ENCODE measurements around the gene SLC6A2.
"Not testable (repeated sequence)": the region's sequence is repeated elsewhere in the genome, so short reads cannot be mapped to it uniquely, and the experiment has no call there.

SLC6A2 gene

DNA sequence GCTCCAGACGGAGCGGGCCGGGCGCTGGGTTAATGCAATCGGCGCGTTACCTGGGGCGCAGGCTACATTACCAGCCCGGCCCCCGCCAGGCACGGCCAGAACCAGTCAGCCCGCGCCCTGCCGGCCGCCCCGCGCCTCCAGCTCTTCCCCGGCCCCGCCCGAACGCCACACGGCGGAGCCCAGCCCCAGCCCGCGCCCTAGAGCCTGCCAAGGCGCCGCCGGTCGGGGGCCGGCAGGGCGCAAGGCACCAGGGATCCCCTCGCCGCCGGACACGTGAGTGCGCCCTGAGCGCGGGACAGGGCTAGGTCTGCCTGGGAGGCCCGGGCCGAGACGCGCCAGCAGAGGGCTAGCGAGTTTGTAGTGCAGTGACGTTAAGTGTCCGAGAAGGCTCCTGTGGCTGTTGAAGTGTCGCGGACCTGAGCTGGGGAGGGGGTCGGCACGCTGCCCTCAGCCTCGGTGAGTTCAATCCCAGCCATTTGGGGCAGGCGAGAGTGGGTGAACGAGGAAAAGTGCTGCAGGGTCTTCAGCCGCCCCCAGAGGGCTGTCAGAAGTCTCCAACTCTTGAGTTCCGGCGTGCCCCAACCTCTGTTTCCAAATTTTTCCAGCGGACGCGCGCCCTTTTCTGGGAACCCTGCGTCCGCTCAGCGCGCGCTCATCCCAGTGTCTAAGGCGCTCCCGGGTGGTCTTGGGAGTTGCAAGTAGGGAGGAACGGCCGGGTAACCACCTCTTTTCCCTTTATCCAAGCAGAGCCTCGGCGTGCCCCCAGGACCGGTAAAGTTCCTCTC lies at the start of gene SLC6A2:
SLC6A2 (plus strand) TSS at position 92 of the 785 bp plus-strand sequence. CDS start 707 bp downstream, outside the sequence.
- no peak for DNase-seq (ENCODE audit: low read depth, low spot score)

DNA sequence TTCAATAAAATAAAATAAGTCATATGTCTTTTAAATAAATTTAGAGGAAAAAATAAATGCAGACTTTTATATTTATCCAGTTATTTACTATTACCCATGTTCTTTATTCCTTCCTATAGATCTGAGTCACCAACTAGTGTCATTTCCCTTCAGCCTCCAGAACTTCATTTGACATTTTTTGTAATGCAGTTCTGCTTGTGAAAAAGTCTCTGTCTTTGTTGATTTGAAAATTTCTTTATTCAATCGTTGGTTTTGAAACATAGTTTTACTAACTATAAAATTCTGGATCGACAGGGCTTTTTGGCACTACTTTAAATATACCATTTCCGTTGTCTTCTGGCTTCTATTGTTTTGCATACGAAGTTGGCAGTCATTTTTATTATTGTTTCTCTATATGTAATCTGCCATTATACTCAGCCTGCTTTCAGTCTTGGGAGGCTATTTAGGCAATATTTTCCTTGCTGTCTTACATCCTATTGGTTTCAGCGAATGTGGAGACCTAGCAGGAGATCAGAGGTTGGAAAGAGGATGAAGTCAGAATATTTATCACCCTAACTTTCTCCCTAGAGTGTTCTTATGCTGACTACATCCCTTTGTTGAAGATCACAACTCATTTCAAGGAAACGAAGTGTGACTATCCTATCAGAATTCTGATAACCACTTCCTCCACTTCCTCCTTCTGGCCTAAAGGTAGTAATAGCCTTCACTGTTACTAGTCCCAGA lies 42.0 kb upstream of the SLC6A2 start:
- no peak for DNase-seq (ENCODE audit: low read depth, low spot score)

DNA sequence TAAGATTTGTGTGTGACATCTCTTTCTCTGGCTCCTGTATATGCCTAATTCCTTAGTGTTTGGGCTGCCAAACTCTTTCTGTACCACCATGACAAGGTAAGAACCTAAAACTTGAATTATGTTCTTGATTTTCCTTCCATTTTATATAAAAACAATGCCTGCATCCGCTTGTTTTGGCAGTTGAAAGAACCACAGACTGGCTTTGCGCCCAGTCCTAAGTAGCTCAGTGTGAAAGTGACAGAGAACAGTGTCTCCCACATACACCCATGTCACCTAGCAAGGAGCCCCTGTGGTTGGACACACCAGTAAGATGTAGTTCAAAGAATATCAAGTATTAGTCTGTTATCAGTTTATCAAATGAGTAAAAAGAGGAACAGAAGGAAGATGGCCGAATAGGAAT lies 40.7 kb upstream of the SLC6A2 start:
- DNase-seq (ENCODE audit: low read depth, low spot score): no peak

DNA sequence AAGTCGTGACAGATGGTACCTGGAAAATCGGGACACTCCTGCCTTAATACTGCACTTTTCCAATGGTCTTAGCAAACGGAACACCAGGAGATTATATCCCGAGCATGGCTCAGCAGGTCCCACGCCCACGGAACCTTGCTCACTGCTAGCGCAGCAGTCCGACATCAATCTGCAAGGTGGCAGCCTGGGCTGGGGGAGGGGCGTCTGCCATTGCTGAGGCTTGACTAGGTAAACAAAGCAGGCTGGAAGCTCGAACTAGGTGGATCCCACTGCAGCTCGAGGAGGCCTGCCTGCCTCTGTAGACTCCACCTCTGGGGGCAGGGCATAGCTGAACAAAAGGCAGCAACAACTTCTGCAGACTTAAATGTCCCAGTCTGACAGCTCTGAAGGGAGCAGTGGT lies 40.1 kb upstream of the SLC6A2 start:
- DNase-seq (ENCODE audit: low read depth, low spot score): not testable (repeated sequence)

DNA sequence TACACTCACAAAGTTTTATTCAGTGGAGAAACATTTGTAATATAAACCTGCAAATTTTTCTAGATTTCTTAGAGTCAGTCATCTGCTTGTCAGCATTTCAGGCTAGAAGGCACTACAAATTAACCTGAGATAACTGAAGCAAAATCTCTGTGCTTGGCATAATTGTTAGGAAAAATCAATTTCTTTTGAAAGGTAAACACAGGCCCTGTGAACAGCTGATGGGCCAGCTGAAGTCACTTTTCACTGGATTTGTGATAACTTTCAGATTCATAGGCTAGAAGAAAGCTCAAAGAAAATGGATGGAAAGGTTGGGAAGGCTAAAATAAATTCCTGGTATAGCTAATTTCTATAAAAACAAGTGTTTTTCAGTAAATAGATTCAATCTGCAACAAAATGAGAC lies 34.0 kb upstream of the SLC6A2 start:
- DNase-seq (ENCODE audit: low read depth, low spot score): no peak

DNA sequence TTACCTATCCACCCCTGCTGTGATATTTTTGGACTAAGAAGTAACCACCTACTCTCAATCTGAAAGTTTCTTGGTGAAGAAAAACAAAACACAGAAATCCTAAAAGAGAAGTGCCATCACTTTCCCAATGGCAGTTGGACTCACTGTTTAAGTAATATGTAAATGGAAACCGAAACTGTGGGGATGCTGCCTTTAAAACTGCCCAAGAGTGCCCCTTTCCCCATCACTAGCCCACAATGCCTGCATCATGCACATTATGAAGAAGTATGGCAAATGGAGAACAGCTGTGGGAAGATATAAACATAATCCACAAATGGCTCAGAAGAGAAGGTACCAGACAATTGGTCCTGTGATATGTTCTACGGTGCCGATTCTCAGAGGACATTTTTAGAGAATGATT lies 33.5 kb upstream of the SLC6A2 start:
- no peak for DNase-seq (ENCODE audit: low read depth, low spot score)

DNA sequence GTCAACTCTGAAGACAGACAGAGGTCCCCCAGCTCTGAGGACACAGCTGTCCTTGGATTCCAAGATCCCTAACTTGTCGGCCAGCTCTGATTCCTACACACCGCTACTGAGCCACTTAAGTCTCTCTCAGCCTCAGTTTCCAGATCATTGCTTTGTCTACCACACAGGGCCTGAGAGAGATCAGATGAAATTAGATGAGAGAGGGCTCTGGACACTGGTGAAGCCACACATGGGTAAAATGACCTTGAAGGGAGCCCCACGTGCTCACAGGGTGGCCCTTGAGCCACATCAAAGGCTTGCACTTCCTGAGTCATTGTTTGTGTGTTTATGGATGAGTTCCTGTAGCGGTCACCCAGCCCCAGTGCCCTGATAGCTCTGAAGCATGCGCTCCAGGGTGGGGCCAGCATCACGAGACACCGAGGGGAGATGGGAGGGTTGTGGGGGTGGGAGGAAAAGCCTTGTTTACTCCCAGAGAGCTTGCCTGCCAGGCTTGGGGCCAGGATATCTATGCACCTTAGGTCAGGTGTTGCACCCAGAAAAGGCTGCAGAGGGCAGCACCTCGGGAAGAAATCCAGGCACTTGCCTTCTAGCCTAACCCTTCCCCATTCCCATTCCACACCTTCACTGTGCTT lies 32.7 kb upstream of the SLC6A2 start:
- DNase-seq (ENCODE audit: low read depth, low spot score): peak; percentile 45

DNA sequence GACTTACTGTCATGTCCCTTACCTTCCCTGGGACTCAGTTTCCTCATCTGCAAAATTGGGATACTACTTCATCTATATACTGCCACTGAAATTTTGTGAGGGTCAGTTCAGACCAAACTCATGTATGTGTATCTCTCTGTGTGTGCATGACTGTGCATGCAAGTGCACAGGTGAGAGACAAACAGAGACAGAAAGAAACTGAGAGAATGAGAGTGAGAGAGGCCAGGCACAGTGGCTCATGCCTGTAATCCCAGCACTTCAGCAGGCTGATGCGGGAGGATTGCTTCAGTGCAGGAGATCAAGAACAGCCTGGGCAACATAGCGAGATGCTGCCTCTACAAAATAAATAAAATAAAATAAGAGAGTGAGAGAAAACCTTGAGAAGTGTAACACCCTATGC lies 32.1 kb upstream of the SLC6A2 start:
- no peak for DNase-seq (ENCODE audit: low read depth, low spot score)

DNA sequence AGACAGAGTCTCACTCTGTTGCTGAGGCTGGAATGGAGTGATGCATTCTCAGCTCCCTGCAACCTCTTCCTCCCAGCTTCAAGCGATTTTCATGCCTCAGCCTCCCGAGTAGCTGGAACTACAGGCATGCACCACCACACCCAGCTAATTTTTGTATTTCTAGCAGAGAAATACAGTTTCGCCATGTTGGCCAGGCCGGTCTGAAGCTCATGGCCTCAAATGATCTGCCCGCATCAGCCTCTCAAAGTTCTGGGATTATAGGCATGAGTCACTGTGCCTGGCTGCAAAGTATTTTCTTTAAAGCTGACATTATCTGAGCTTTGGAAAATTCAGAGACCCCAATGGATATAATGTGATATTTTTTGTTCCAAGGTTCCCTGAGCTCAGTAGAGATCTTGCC lies 31.1 kb upstream of the SLC6A2 start:
- no peak for DNase-seq (ENCODE audit: low read depth, low spot score)

DNA sequence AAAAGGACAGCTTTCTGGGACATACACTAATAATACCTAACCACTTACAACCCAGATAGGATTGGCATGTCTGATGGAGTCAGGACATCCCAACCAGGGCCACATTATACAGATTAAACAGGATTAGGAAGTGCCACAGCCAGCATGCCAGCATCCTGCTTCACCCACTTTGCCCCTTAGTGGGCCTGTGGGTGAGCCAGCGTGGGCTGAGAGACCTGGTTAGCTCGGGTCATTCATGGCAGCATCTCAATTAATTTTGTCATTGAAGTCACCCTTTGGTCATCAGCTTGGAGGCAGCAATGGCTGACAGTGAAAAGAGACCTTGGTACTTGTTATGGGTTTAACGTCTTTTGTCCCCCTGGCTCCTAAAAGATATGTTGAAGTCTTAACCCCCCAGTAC lies 29.9 kb upstream of the SLC6A2 start:
- DNase-seq (ENCODE audit: low read depth, low spot score): no peak

DNA sequence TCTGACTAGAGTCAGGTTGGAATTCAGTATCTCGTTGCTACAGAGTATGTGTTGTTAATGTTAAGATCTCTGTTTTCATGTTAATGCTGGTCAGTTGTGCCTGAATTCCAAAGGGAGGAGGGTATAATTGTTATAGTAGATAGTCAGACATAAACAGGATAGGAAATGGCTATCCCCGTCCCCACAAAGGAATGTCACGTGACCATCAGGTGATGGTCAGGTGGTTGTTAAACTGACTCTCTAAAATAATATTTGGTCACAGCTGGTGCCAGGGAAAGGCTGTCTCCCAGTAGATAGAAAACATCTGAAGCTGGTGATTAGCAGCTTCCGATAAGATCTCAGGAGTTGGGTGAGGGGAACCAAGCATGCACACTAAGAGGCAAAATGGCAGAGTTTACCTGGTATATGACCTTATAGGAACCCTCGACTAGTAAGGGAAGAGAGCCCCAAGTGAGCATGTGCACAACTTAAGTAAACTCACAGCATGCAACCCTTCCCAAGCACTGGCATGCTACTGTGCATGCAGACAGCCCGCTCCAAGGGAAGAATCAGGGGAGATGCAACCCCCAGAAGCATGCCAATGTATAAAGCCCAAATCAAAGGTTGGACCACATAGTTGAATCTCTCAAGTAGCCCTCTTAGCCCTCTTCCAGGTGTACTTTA lies 27.4 kb upstream of the SLC6A2 start:
- DNase-seq (ENCODE audit: low read depth, low spot score): no peak

DNA sequence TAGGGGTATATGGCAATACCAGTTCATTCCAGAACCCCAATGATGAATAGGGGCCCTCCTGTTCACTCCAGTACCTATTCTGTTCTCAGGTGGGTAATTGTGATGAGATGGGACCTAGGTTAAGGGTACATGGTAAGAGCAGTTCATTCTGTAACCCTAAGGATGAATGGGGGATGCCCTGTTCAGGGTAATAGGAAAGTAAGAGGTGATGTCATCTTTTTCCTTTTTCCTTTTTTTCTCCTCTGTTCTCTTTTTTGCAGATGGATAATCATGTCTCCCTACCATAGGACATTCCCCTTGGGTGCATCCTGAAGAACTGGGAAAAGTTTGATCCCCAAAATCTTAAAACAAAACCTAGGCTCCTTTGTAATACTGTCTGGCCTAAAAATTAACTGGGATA lies 25.0 kb upstream of the SLC6A2 start:
- no peak for DNase-seq (ENCODE audit: low read depth, low spot score)

DNA sequence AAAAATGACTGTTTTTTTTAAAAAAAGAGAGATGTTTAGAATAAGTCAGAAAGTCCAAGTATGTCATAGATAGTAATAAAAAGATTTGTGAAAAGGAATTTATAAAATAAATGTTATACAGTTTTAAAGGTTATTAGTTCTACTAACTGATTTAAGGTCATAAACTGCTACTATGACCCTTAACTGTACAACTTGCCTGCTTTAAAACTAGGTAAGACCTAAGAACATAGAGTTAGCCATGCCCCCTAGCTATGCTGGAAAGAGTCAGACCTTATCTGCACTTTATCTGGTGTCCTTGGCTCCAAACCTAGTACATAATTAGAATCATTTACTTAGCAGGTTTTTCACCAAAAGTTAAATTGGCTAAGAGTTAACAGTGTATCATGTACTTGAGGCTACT lies 23.5 kb upstream of the SLC6A2 start:
- DNase-seq (ENCODE audit: low read depth, low spot score): no peak

DNA sequence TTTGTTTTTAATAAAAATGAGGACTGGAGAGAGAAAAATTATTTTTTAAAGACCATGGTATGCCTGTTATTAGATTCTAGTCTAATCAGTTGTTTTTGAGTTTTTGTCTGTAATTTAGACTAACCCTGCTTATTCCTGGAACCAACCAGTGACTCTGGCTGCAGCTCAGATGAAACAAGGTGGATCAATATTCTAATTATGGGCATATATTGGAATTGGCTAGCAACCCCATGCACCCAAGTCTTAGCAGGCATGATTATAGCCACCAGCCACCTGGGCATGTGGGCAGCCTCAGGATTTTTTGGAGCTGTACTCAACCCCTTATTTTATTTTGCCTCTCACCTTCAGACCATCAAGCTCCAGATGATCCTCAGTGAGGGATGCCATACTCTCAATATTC lies 21.6 kb upstream of the SLC6A2 start:
- DNase-seq (ENCODE audit: low read depth, low spot score): no peak

DNA sequence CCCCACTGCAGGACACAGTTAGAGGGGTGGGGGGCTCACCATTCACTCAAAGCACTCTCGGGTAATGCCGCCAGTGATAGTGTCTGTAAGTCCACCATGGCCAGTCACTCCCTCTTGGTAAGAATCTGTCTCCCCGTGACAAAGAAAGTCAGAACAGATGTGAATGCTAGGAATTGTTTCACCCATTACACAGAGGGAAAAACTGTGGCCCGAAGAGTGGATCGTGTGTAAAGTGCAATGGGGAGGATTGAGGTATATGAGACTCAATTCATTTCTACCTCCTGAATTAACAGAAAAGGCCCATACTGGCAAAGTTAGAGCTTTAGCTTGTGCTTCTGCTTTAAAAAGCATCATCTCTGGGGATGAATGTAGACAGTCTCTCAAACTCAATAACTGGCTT lies 17.5 kb upstream of the SLC6A2 start:
- DNase-seq (ENCODE audit: low read depth, low spot score): no peak

DNA sequence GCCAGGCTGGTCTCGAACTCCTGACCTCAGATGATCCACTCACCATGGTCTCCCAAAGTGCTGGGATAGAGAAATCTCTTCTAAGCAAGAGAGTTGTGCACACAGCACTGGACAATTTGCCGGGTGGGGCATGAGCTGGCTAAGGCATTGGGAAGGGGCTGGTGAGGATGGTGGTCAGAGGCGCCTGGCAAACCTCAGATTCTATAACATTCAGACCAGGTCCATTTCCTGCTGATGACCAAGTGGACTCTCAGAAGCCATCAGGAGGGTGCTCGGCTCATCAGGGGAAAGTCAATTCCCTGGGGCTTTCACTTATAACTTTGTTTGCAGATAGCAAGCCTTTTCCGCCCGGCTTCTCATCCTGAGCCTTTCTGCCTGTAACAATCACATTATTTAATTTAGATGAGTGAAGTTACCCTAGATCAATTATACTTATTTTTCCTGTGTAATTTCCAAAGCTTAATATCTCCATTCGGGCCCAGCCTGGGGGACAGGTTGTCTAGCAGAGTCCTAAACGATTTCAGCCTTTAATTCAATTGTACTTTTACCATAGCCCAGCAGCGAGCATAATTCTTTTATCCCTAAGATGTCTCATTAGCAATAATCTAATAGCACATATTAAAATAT lies 15.0 kb upstream of the SLC6A2 start:
- no peak for DNase-seq (ENCODE audit: low read depth, low spot score)

DNA sequence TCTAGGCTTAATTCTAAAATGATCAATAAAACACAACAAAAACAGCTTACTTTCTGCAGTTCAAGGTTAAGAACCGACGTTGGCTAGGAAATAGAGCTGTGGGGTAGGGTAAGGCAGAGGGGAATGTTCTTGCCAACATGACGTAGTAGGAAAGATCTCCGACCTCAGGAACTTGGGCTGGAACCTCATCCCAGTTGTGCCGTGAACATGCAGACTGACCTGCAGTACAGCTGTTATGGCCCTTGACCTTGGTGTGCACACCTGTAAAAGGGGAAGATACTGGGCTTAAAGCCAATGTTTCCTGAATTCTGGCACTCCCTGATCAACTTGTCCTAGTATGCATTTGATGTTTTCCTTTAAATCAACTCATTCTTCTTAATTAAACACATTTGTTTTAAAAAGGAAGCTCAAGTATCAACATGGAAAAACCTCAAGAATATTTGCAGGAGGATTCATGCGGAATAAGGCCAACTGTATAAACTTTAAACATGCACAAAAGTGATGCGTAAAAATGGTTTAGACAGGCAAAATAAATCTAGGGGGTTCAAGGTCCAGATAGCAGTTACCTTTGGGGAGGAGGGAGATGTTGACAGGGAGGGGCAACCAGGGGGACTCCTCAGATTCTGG lies 14.2 kb upstream of the SLC6A2 start:
- DNase-seq (ENCODE audit: low read depth, low spot score): no peak

DNA sequence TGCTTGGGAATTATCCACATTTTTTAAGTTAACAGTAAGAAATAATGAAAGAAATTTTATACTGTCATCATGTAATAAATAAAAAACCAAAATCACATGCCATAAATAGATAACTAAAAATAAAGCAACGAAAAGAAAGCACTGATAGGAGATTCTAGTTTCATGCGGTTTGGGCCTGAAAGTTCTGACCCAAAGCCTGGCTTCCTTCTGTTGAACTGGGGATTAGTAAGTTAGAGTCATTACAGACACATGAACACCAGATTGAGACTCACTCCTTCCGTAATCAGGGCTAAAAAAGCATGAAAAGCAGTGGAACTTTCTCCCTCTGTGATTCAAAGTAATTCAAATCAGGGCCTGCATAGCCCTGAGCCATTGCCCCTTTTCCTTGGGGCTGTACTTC lies 13.2 kb upstream of the SLC6A2 start:
- DNase-seq (ENCODE audit: low read depth, low spot score): no peak

DNA sequence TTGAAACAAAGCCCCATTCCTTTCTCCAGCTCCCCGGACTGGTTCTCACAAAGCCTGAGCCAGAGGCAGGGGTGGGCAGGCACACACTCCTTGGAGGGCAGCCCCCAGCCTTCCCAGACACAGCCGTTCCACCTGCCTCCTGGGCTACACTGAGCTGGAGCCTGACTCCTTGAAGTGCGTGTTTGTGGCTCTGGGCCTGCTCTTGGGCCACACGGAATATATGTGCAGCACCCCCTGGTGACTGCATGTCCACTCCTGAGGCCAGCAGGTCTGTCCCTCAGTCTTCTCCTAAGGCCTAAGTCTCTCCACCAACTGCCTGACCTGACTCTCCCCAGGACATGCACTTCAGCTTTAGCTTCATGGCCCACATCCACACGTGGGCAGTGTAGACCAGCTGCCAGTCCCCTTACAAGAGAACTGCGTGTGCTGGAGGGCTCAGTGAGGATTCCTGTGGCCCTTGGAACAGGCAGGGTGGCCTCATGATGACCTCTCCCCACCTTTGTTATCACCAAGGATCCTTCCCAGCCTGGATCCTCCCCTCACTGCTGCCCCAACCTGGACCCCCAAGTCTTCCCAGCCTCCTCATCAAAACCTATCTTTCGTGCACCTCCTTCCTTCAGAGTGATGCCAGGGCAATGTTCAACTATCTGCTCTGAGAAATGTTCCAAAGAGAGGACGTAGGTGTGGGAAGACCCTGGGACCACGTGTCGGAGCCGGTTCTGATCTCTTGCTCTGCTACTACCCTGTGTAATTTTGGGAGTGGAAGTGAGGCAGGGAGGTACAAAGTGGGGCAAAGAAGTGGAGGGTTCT lies 12.4 kb upstream of the SLC6A2 start:
- no peak for DNase-seq (ENCODE audit: low read depth, low spot score)

DNA sequence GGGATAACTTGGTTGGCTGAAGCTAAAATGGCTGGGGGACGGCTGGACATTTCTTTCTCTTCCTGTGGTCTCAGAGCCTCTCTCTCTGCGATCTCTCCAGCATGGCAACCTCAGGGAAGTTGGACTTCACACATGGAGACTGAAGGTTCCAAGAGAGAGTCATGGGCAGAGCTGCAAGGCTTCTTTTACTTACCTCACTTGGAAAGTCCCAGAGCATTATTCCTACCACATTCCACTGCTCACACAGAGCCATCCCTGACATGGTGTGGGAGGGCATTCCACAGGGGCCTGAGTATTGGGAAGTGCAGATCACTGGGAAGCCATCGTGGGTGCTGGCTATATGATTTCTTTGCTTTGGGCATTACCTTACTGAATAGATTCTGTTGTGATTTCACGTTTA lies 9.8 kb upstream of the SLC6A2 start:
- DNase-seq (ENCODE audit: low read depth, low spot score): no peak

DNA sequence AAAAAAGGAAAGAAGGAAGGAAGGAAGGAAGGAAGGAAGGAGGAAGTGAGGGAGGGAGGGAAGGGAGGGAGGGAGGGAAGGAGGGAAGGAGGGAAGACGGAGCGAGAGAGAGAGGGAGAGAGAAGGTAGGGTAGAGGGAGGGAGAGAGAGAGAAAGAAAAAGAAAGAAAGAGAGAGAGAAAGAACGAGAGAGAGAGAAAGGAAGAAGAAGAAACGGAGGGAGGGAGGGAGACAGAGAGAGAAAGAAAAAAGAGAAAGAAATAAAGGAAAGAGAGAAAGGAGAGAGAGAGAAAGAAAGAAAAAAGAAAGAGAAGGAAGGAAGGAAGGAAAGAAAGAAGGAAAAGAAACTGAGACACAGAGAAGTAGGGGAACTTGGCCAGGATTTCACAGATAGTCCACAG lies 8.4 kb upstream of the SLC6A2 start:
- DNase-seq (ENCODE audit: low read depth, low spot score): no peak

All from iPS DF 19.7 (cell line).